ENCODE results near the gene PTPN1. TPM values are rescaled to one million over a fixed set of nuclear protein-coding genes. Genes with fewer than 3 reads are reported as not detected.

The PTPN1 gene
- total RNA-seq, 4 donors from 2014 or later = 21.8 to 46.8 (median 44.4) TPM

- intact Hi-C loops (cut with DNase I; ENCODE audit: low total_unique reads) (loop anchor here (10.0 kb wide), 1 partner anchor 354 kb away; the partner anchor contains the start of gene UBE2V1), in situ Hi-C loops (cut with MboI; ENCODE audit: low sequenced_read_pairs in 4 of 4) (loop anchor here in 3 of 4 donors (10.0 to 25.0 kb wide), 2 partner anchors 106 to 182 kb away; no protein-coding TSS in a partner anchor)
- H3K4me3 ChIP-seq = no peak overlapping the region
- TF ChIP-seq POLR2A (IDR thresholded peaks at IDR 0.05) = no peak
- TF ChIP-seq, protein P1, sequence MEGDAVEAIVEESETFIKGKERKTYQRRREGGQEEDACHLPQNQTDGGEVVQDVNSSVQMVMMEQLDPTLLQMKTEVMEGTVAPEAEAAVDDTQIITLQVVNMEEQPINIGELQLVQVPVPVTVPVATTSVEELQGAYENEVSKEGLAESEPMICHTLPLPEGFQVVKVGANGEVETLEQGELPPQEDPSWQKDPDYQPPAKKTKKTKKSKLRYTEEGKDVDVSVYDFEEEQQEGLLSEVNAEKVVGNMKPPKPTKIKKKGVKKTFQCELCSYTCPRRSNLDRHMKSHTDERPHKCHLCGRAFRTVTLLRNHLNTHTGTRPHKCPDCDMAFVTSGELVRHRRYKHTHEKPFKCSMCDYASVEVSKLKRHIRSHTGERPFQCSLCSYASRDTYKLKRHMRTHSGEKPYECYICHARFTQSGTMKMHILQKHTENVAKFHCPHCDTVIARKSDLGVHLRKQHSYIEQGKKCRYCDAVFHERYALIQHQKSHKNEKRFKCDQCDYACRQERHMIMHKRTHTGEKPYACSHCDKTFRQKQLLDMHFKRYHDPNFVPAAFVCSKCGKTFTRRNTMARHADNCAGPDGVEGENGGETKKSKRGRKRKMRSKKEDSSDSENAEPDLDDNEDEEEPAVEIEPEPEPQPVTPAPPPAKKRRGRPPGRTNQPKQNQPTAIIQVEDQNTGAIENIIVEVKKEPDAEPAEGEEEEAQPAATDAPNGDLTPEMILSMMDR (IDR thresholded peaks at IDR 0.05 in 4 of 5, conservative IDR thresholded peaks at IDR 0.05 in 1 of 5) = no peak
- ATAC-seq (no peak), DNase-seq (no peak)
- no peaks in the 10 kb centered on the region for H3K36me3 ChIP-seq
- no peaks in the 10 kb centered on the region for H3K9me3 ChIP-seq
- no peak overlapping the region for H3K27ac ChIP-seq
- H3K4me1 ChIP-seq = peaks cover 0 to 3% of the 10 kb centered on the region in 2 donors
- no peaks in the 10 kb centered on the region for H3K27me3 ChIP-seq
Observed at GRCh38 chr20:50469176-50469723, 40.9 kb upstream of the PTPN1 start.

GRCh38 chr20:50469796-50470195 lies 40.4 kb upstream of the PTPN1 start:
- H3K4me1 ChIP-seq = peaks cover under 1 to 2% of the 10 kb centered on the region in 2 donors
- DNase-seq (no peak), ATAC-seq (no peak)
- in situ Hi-C loops (cut with MboI; ENCODE audit: low sequenced_read_pairs in 4 of 4) = loop anchor here in 3 of 4 donors (10.0 to 25.0 kb wide), 2 partner anchors 105 to 182 kb away; no protein-coding TSS in a partner anchor
- H3K4me3 ChIP-seq = no peak overlapping the region
- no peaks in the 10 kb centered on the region for H3K9me3 ChIP-seq
- H3K36me3 ChIP-seq = no peaks in the 10 kb centered on the region
- H3K27ac ChIP-seq = no peak overlapping the region
- no peaks in the 10 kb centered on the region for H3K27me3 ChIP-seq
- intact Hi-C loops (cut with DNase I; ENCODE audit: low total_unique reads) = loop anchor here (10.0 kb wide), 1 partner anchor 355 kb away; the partner anchor contains the start of gene UBE2V1
- TF ChIP-seq, protein P1 (IDR thresholded peaks at IDR 0.05 in 4 of 5, conservative IDR thresholded peaks at IDR 0.05 in 1 of 5) = no peak
- TF ChIP-seq POLR2A (IDR thresholded peaks at IDR 0.05) = no peak

DNA sequence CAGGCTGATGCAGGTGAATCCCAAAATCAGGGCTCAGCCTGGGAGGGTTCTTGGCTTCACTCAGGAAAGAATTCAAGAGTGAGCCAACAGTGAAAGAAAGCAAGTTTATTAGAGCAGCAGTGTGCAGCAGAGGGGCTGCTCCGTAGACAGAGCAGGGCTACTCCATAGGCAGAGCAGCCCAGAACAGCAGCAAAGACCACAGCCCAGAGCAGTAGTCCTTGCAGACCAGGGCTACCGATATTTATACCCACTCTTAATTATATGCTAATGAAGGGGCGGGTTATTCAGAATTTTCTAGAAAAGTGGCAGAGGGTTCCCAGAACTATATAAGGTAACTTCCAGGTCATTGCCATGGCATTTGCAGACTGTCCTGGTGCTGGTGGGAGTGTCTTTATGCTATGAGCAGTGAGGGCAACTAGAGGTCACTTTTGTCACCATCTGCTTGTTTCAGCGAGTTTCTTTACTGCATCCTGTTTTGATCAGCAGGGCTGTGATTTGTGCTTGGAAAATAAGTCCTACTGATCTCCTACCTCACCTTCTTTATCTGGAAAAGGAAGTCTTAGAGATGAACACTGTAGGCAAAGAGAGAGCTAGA lies 39.8 kb upstream of the PTPN1 start:
- no peaks in the 10 kb centered on the region for H3K27me3 ChIP-seq
- DNase-seq (no peak), ATAC-seq (no peak)
- in situ Hi-C loops (cut with MboI; ENCODE audit: low sequenced_read_pairs in 4 of 4) (loop anchor here in 2 of 4 donors (25.0 kb wide), 1 partner anchor 183 kb away; no protein-coding TSS in a partner anchor), intact Hi-C loops (cut with DNase I; ENCODE audit: low total_unique reads) (no loop called here)
- no peak for TF ChIP-seq POLR2A (IDR thresholded peaks at IDR 0.05)
- TF ChIP-seq, protein P1 (IDR thresholded peaks at IDR 0.05 in 4 of 5, conservative IDR thresholded peaks at IDR 0.05 in 1 of 5) = no peak
- H3K27ac ChIP-seq = no peak overlapping the region
- no peaks in the 10 kb centered on the region for H3K36me3 ChIP-seq
- H3K4me3 ChIP-seq = no peak overlapping the region
- H3K4me1 ChIP-seq = peaks cover 2 to 5% of the 10 kb centered on the region in 2 donors
- H3K9me3 ChIP-seq = no peaks in the 10 kb centered on the region

GRCh38 chr20:50471231-50471630 lies 39.0 kb upstream of the PTPN1 start:
- no peaks in the 10 kb centered on the region for H3K27me3 ChIP-seq
- peaks cover 2 to 5% of the 10 kb centered on the region in 2 donors for H3K4me1 ChIP-seq
- H3K9me3 ChIP-seq = no peaks in the 10 kb centered on the region
- in situ Hi-C loops (cut with MboI; ENCODE audit: low sequenced_read_pairs in 4 of 4) = loop anchor here in 2 of 4 donors (25.0 kb wide), 1 partner anchor 184 kb away; no protein-coding TSS in a partner anchor
- ATAC-seq (no peak), DNase-seq (no peak)
- H3K4me3 ChIP-seq = no peak overlapping the region
- H3K27ac ChIP-seq = no peak overlapping the region
- intact Hi-C loops (cut with DNase I; ENCODE audit: low total_unique reads) = no loop called here
- no peak for TF ChIP-seq POLR2A (IDR thresholded peaks at IDR 0.05)
- TF ChIP-seq, protein P1 (IDR thresholded peaks at IDR 0.05 in 4 of 5, conservative IDR thresholded peaks at IDR 0.05 in 1 of 5) = no peak
- H3K36me3 ChIP-seq = no peaks in the 10 kb centered on the region

All from gastrocnemius medialis (tissue), 4 donors.